ENCODE measurements around the gene YWHAB. TPM values are rescaled to one million over a fixed set of nuclear protein-coding genes. Genes with fewer than 3 reads are reported as not detected.

The YWHAB gene
- total RNA-seq, 2 donors from 2014 or later = 183 to 193 TPM

- H3K4me3 Mint-ChIP-seq = no peak overlapping the region
- Histone ChIP-seq H3K27ac (ENCODE audit: low read depth, low read length) (no peak overlapping the region), H3K4me1 (ENCODE audit: control insufficient read depth, insufficient read depth, low read length) (no peaks in the 10 kb centered on the region), H3K9me3 (ENCODE audit: control insufficient read depth, low read length) (no peaks in the 10 kb centered on the region), H3K4me3 (ENCODE audit: low read length) (no peak overlapping the region), H3K9ac (ENCODE audit: extremely low read depth, low read length, poor library complexity, severe bottlenecking) (no peak overlapping the region), H3K27me3 (ENCODE audit: control insufficient read depth, insufficient read depth, low read length, poor library complexity, severe bottlenecking) (no peaks in the 10 kb centered on the region), H3K36me3 (ENCODE audit: control insufficient read depth, insufficient read depth, low read length) (peaks cover 62% of the 10 kb centered on the region)
- 94 to 96% methylated on average over 3 of the region's 3 CpGs for WGBS, 2 experiments (ENCODE audit: insufficient coverage in 1 of 2, insufficient read length in 1 of 2)
- no peaks in the 10 kb centered on the region for H3K4me1 Mint-ChIP-seq
- TF ChIP-seq CTCF (conservative IDR thresholded peaks at IDR 0.05) = no peak
- H3K27ac Mint-ChIP-seq = no peak overlapping the region
- H3K36me3 Mint-ChIP-seq (ENCODE audit: low read depth) = peaks cover 71% of the 10 kb centered on the region
- no peaks in the 10 kb centered on the region for H3K9me3 Mint-ChIP-seq
- DNase-seq = no peak
- H3K27me3 Mint-ChIP-seq (ENCODE audit: insufficient read depth) = no peaks in the 10 kb centered on the region
These were observed 32.8 kb downstream of the YWHAB start for GRCh38 chr20:44918342-44918741.

DNA sequence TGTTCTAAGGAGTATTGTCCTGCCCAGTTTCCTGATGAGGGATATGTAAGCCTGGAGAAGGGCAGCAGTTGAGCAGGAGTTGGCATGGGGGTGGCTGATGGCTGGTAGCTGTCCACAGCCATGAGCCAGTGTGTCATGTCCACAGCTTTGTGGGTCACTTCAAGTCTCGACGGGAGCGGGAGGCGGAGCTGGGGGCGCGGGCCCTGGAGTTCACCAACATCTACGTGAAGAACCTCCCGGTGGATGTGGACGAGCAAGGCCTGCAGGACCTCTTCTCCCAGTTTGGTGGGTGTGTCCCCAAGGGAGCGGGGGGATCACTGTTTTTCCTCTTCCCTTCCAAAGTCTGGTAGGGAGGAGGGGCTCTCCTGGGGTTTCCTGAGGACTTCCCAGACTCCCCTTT is 33.3 kb downstream of the YWHAB start:
- no peaks in the 10 kb centered on the region for H3K27me3 Mint-ChIP-seq (ENCODE audit: insufficient read depth)
- no peak overlapping the region for H3K4me3 ChIP-seq (ENCODE audit: low read length)
- no peak for TF ChIP-seq CTCF (conservative IDR thresholded peaks at IDR 0.05)
- H3K4me1 ChIP-seq (ENCODE audit: control insufficient read depth, insufficient read depth, low read length) = no peaks in the 10 kb centered on the region
- H3K27ac ChIP-seq (ENCODE audit: low read depth, low read length) = no peak overlapping the region
- no peaks in the 10 kb centered on the region for H3K4me1 Mint-ChIP-seq
- H3K9me3 Mint-ChIP-seq = no peaks in the 10 kb centered on the region
- no peaks in the 10 kb centered on the region for H3K9me3 ChIP-seq (ENCODE audit: control insufficient read depth, low read length)
- 93 to 94% methylated on average over 10 of the region's 10 CpGs for WGBS, 2 experiments (ENCODE audit: insufficient coverage in 1 of 2, insufficient read length in 1 of 2)
- no peak overlapping the region for H3K4me3 Mint-ChIP-seq
- no peak overlapping the region for H3K9ac ChIP-seq (ENCODE audit: extremely low read depth, low read length, poor library complexity, severe bottlenecking)
- H3K27ac Mint-ChIP-seq = no peak overlapping the region
- no peak for DNase-seq
- H3K36me3 ChIP-seq (ENCODE audit: control insufficient read depth, insufficient read depth, low read length) = peaks cover 60% of the 10 kb centered on the region
- H3K27me3 ChIP-seq (ENCODE audit: control insufficient read depth, insufficient read depth, low read length, poor library complexity, severe bottlenecking) = no peaks in the 10 kb centered on the region
- H3K36me3 Mint-ChIP-seq (ENCODE audit: low read depth) = peaks cover 69% of the 10 kb centered on the region

GRCh38 chr20:44921447-44921846 is 35.9 kb downstream of the YWHAB start:
- Mint-ChIP-seq H3K4me1 (no peaks in the 10 kb centered on the region), H3K9me3 (no peaks in the 10 kb centered on the region), H3K27ac (no peak overlapping the region), H3K36me3 (ENCODE audit: low read depth) (peaks cover 63% of the 10 kb centered on the region), H3K4me3 (no peak overlapping the region), H3K27me3 (ENCODE audit: insufficient read depth) (no peaks in the 10 kb centered on the region)
- Histone ChIP-seq H3K9me3 (ENCODE audit: control insufficient read depth, low read length) (no peaks in the 10 kb centered on the region), H3K9ac (ENCODE audit: extremely low read depth, low read length, poor library complexity, severe bottlenecking) (no peak overlapping the region), H3K27ac (ENCODE audit: low read depth, low read length) (no peak overlapping the region), H3K36me3 (ENCODE audit: control insufficient read depth, insufficient read depth, low read length) (peaks cover 60% of the 10 kb centered on the region), H3K4me1 (ENCODE audit: control insufficient read depth, insufficient read depth, low read length) (no peaks in the 10 kb centered on the region), H3K27me3 (ENCODE audit: control insufficient read depth, insufficient read depth, low read length, poor library complexity, severe bottlenecking) (no peaks in the 10 kb centered on the region), H3K4me3 (ENCODE audit: low read length) (no peak overlapping the region)
- no peak for TF ChIP-seq CTCF (conservative IDR thresholded peaks at IDR 0.05)
- WGBS, 2 experiments (ENCODE audit: insufficient coverage in 1 of 2, insufficient read length in 1 of 2) = 97 to 99% methylated on average over 11 to 14 of the region's 14 CpGs
- no peak for DNase-seq

Data from endodermal cell (in vitro differentiated cells).